GM23338 (cell line): ENCODE data around the gene DNAJC12. TPM values are rescaled to one million over a fixed set of nuclear protein-coding genes. Genes with fewer than 3 reads are reported as not detected.
A peak's percentile ranks its signal among the peaks of the same experiment; 100 is the strongest.

Experiments
- ATAC-seq: fragments of 200-7000 bp; cut with Tn5 transposase; 3 replicates; pipeline ENCODE4 v1.9.1; 2020
- DNase-seq: peaks from one replicate; pipeline ENCODE4 v3.0.0-alpha.2; 2015; ENCODE audit warnings: low spot score
- H2AFZ ChIP-seq: fragments of 200-600 bp; sonication (generic); 2 replicates; pipeline ENCODE4 v1.8.0; 2016; ENCODE audit warnings: antibody characterized with exemption, mild to moderate bottlenecking, moderate library complexity
- H3F3A ChIP-seq: fragments of 200-600 bp; sonication (generic); replicated peaks from 2 replicates; pipeline ENCODE4 v1.8.0; 2017; ENCODE audit warnings: antibody characterized with exemption, mixed run types, low read depth
- H3K27ac ChIP-seq: fragments of 200-600 bp; sonication (generic); 2 replicates; pipeline ENCODE4 v1.6.1; 2016; ENCODE audit warnings: low read depth
- H3K27me3 ChIP-seq: fragments of 200-600 bp; sonication (generic); 2 replicates; pipeline ENCODE4 v1.8.0; 2016; ENCODE audit warnings: mild to moderate bottlenecking, mixed run types, moderate library complexity; ENCODE audit not compliant: insufficient read depth
- H3K36me3 ChIP-seq: fragments of 200-600 bp; sonication (generic); 2 replicates; pipeline ENCODE4 v1.8.0; 2016; ENCODE audit warnings: mild to moderate bottlenecking; ENCODE audit not compliant: insufficient read depth
- H3K4me1 ChIP-seq: fragments of 200-600 bp; sonication (generic); 2 replicates; pipeline ENCODE4 v1.8.0; 2016; ENCODE audit warnings: mild to moderate bottlenecking, moderate library complexity; ENCODE audit not compliant: insufficient read depth
- H3K4me2 ChIP-seq: fragments of 200-600 bp; sonication (generic); 2 replicates; pipeline ENCODE4 v1.7.1; 2017; ENCODE audit warnings: mixed run types
- H3K4me3 ChIP-seq: fragments of 200-600 bp; sonication (generic); 2 replicates; pipeline ENCODE4 v1.6.1; 2016; ENCODE audit warnings: mixed run types
- H3K79me2 ChIP-seq: fragments of 200-600 bp; sonication (generic); replicated peaks from 2 replicates; pipeline ENCODE4 v1.8.0; 2017; ENCODE audit warnings: mild to moderate bottlenecking; ENCODE audit not compliant: insufficient read depth
- H3K9me2 ChIP-seq: fragments of 200-600 bp; sonication (generic); 2 replicates; pipeline ENCODE4 v1.8.0; 2017; ENCODE audit not compliant: insufficient read depth
- H4K20me1 ChIP-seq: fragments of 200-600 bp; sonication (generic); replicated peaks from 2 replicates; pipeline ENCODE4 v1.8.0; 2017; ENCODE audit warnings: mild to moderate bottlenecking; ENCODE audit not compliant: insufficient read depth
- H3K27ac Mint-ChIP-seq: 2 replicates; pipeline ENCODE4 v1.8.0; 2020; ENCODE audit warnings: inconsistent platforms, mild to moderate bottlenecking, moderate library complexity, mixed read lengths
- H3K27me3 Mint-ChIP-seq: 3 replicates; pipeline ENCODE4 v1.8.0; 2022; ENCODE audit warnings: low read depth, mild to moderate bottlenecking, moderate library complexity, mixed read lengths, inconsistent platforms; ENCODE audit not compliant: insufficient read depth, poor library complexity
- H3K36me3 Mint-ChIP-seq: 3 replicates; pipeline ENCODE4 v1.8.0; 2021; ENCODE audit warnings: low read depth, mild to moderate bottlenecking, inconsistent platforms, moderate library complexity, mixed read lengths
- H3K4me1 Mint-ChIP-seq: 3 replicates; pipeline ENCODE4 v1.8.0; 2020; ENCODE audit warnings: mild to moderate bottlenecking, inconsistent platforms, mixed read lengths
- H3K4me3 Mint-ChIP-seq: 3 replicates; pipeline ENCODE4 v1.8.0; 2021; ENCODE audit warnings: moderate library complexity, mild to moderate bottlenecking, inconsistent platforms, mixed read lengths
- H3K9me3 Mint-ChIP-seq: 3 replicates; pipeline ENCODE4 v1.8.0; 2020; ENCODE audit warnings: moderate library complexity, mild to moderate bottlenecking, inconsistent platforms, mixed read lengths
- CREB1 ChIP-seq: fragments of 250-450 bp; sonication (Bioruptor Pico); IDR thresholded peaks from 2 replicates; pipeline ENCODE4 v1.5.0; 2020; ENCODE audit warnings: low read depth, mild to moderate bottlenecking, moderate library complexity
- EZH2 ChIP-seq: fragments of 200-600 bp; sonication (generic); IDR thresholded peaks from one replicate; pipeline ENCODE4 v1.8.0; 2017; ENCODE audit warnings: antibody characterized with exemption, mild to moderate bottlenecking, low read depth; ENCODE audit not compliant: unreplicated experiment
- EZH2phosphoT487 ChIP-seq: fragments of 200-600 bp; sonication (generic); IDR thresholded peaks from one replicate; pipeline ENCODE4 v1.8.1; 2018; ENCODE audit warnings: antibody characterized with exemption; ENCODE audit not compliant: unreplicated experiment
- JUNB ChIP-seq: IDR thresholded peaks from one replicate; pipeline ENCODE4 v1.6.1; 2016; ENCODE audit warnings: antibody characterized with exemption; ENCODE audit not compliant: unreplicated experiment
- NANOG ChIP-seq: IDR thresholded peaks from 2 replicates; pipeline ENCODE4 v1.6.1; 2016; ENCODE audit warnings: antibody characterized with exemption, borderline replicate concordance
- POLR2AphosphoS5 ChIP-seq: IDR thresholded peaks from 2 replicates; pipeline ENCODE4 v1.6.1; 2016; ENCODE audit warnings: antibody characterized with exemption, low read depth
- STAT1 ChIP-seq: IDR thresholded peaks from one replicate; pipeline ENCODE4 v1.6.1; 2016; ENCODE audit warnings: antibody characterized with exemption; ENCODE audit not compliant: unreplicated experiment
- ZNF114 ChIP-seq: fragments of 250-450 bp; sonication (Bioruptor Pico); IDR thresholded peaks from 2 replicates; pipeline ENCODE4 v1.5.0; 2020; ENCODE audit warnings: mild to moderate bottlenecking, moderate library complexity
- ZNF331 ChIP-seq: fragments of 250-450 bp; sonication (Bioruptor Pico); IDR thresholded peaks from 2 replicates; pipeline ENCODE4 v1.5.0; 2020; ENCODE audit warnings: low read depth, mild to moderate bottlenecking, moderate library complexity
- polyA plus RNA-seq: library from polyadenylated mRNA; unstranded; fragments of >200 nt; fragmentation: Nextera tagmentation; extraction: Ambion mirVana; gene quantifications from 2 replicates; pipeline ENCODE4 v1.2.1, GENCODE V29; 2016
- total RNA-seq: library from RNA; depleted of rRNA; stranded (reverse); fragments of >200 nt; shearing (Covaris generic); gene quantifications from 2 replicates; pipeline ENCODE4 v1.2.3, GENCODE V29; 2014
- TF ChIP-seq, protein P1 (sequence below): IDR thresholded peaks from 2 replicates; pipeline ENCODE4 v1.6.1; 2016; ENCODE audit warnings: antibody characterized with exemption
- TF ChIP-seq, protein P2 (sequence below): IDR thresholded peaks from one replicate; pipeline ENCODE4 v1.6.1; 2018; ENCODE audit warnings: antibody characterized with exemption; ENCODE audit not compliant: unreplicated experiment
- TF ChIP-seq, protein P3 (sequence below): fragments of 250-450 bp; sonication (Bioruptor Pico); IDR thresholded peaks from 2 replicates; pipeline ENCODE4 v1.5.0; 2020; ENCODE audit warnings: mild to moderate bottlenecking, moderate library complexity
- TF ChIP-seq, protein P4 (sequence below), 2 experiments: fragments of 200-600 bp in 1 of 2; sonication (generic) in 1 of 2; conservative IDR thresholded peaks; 2 replicates each; pipeline versions ENCODE4 v1.5.1 to v1.6.1; 2016 to 2017; ENCODE audit warnings: antibody characterized with exemption in 2 of 2, low read depth in 2 of 2, mild to moderate bottlenecking in 2 of 2, moderate library complexity in 1 of 2

Gene DNAJC12
- total and polyA plus RNA-seq, 2 experiments from 2014 or later, result 2.2 to 4.5 TPM

DNA sequence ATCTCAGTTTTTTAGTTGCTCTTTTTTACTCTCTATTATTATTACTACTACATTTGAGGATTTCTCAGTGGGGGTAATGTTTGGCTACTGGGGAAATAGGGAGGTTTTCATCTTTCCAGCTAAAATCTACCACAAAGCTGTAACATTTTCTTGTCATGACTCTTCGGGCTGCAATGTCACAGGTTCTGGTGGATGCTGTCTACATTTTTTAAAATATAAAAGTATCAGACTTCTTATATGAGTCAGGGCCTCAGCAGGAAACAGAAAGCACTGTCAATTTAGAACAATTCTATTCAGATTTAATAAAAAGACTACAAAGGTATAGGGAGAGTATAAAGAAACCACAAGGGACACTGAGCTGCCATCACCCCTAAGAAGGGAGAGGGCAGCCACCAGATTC is 61.6 kb downstream of the DNAJC12 start:
- peak overlapping the region; percentile 75; the same call in 1 of the 2 replicates for H2AFZ ChIP-seq
- TF ChIP-seq POLR2AphosphoS5, result no peak
- no peak for TF ChIP-seq EZH2phosphoT487
- TF ChIP-seq, protein P1, sequence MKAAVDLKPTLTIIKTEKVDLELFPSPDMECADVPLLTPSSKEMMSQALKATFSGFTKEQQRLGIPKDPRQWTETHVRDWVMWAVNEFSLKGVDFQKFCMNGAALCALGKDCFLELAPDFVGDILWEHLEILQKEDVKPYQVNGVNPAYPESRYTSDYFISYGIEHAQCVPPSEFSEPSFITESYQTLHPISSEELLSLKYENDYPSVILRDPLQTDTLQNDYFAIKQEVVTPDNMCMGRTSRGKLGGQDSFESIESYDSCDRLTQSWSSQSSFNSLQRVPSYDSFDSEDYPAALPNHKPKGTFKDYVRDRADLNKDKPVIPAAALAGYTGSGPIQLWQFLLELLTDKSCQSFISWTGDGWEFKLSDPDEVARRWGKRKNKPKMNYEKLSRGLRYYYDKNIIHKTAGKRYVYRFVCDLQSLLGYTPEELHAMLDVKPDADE, result no peak
- TF ChIP-seq NANOG, result no peak
- TF ChIP-seq STAT1, result no peak
- TF ChIP-seq, protein P2, sequence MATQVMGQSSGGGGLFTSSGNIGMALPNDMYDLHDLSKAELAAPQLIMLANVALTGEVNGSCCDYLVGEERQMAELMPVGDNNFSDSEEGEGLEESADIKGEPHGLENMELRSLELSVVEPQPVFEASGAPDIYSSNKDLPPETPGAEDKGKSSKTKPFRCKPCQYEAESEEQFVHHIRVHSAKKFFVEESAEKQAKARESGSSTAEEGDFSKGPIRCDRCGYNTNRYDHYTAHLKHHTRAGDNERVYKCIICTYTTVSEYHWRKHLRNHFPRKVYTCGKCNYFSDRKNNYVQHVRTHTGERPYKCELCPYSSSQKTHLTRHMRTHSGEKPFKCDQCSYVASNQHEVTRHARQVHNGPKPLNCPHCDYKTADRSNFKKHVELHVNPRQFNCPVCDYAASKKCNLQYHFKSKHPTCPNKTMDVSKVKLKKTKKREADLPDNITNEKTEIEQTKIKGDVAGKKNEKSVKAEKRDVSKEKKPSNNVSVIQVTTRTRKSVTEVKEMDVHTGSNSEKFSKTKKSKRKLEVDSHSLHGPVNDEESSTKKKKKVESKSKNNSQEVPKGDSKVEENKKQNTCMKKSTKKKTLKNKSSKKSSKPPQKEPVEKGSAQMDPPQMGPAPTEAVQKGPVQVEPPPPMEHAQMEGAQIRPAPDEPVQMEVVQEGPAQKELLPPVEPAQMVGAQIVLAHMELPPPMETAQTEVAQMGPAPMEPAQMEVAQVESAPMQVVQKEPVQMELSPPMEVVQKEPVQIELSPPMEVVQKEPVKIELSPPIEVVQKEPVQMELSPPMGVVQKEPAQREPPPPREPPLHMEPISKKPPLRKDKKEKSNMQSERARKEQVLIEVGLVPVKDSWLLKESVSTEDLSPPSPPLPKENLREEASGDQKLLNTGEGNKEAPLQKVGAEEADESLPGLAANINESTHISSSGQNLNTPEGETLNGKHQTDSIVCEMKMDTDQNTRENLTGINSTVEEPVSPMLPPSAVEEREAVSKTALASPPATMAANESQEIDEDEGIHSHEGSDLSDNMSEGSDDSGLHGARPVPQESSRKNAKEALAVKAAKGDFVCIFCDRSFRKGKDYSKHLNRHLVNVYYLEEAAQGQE, result no peak
- no peak for TF ChIP-seq JUNB
- TF ChIP-seq EZH2, result no peak
- TF ChIP-seq, protein P3, sequence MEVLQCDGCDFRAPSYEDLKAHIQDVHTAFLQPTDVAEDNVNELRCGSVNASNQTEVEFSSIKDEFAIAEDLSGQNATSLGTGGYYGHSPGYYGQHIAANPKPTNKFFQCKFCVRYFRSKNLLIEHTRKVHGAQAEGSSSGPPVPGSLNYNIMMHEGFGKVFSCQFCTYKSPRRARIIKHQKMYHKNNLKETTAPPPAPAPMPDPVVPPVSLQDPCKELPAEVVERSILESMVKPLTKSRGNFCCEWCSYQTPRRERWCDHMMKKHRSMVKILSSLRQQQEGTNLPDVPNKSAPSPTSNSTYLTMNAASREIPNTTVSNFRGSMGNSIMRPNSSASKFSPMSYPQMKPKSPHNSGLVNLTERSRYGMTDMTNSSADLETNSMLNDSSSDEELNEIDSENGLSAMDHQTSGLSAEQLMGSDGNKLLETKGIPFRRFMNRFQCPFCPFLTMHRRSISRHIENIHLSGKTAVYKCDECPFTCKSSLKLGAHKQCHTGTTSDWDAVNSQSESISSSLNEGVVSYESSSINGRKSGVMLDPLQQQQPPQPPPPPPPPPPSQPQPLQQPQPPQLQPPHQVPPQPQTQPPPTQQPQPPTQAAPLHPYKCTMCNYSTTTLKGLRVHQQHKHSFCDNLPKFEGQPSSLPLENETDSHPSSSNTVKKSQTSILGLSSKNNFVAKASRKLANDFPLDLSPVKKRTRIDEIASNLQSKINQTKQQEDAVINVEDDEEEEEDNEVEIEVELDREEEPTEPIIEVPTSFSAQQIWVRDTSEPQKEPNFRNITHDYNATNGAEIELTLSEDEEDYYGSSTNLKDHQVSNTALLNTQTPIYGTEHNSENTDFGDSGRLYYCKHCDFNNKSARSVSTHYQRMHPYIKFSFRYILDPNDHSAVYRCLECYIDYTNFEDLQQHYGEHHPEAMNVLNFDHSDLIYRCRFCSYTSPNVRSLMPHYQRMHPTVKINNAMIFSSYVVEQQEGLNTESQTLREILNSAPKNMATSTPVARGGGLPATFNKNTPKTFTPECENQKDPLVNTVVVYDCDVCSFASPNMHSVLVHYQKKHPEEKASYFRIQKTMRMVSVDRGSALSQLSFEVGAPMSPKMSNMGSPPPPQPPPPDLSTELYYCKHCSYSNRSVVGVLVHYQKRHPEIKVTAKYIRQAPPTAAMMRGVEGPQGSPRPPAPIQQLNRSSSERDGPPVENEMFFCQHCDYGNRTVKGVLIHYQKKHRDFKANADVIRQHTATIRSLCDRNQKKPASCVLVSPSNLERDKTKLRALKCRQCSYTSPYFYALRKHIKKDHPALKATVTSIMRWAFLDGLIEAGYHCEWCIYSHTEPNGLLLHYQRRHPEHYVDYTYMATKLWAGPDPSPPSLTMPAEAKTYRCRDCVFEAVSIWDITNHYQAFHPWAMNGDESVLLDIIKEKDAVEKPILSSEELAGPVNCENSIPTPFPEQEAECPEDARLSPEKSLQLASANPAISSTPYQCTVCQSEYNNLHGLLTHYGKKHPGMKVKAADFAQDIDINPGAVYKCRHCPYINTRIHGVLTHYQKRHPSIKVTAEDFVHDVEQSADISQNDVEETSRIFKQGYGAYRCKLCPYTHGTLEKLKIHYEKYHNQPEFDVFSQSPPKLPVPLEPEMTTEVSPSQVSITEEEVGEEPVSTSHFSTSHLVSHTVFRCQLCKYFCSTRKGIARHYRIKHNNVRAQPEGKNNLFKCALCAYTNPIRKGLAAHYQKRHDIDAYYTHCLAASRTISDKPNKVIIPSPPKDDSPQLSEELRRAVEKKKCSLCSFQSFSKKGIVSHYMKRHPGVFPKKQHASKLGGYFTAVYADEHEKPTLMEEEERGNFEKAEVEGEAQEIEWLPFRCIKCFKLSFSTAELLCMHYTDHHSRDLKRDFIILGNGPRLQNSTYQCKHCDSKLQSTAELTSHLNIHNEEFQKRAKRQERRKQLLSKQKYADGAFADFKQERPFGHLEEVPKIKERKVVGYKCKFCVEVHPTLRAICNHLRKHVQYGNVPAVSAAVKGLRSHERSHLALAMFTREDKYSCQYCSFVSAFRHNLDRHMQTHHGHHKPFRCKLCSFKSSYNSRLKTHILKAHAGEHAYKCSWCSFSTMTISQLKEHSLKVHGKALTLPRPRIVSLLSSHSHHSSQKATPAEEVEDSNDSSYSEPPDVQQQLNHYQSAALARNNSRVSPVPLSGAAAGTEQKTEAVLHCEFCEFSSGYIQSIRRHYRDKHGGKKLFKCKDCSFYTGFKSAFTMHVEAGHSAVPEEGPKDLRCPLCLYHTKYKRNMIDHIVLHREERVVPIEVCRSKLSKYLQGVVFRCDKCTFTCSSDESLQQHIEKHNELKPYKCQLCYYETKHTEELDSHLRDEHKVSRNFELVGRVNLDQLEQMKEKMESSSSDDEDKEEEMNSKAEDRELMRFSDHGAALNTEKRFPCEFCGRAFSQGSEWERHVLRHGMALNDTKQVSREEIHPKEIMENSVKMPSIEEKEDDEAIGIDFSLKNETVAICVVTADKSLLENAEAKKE (CRISPR knock-in tag), result no peak
- TF ChIP-seq CREB1, result no peak
- no peak for TF ChIP-seq ZNF114 (CRISPR knock-in tag)
- no peak for TF ChIP-seq ZNF331 (CRISPR knock-in tag)
- TF ChIP-seq, protein P4, sequence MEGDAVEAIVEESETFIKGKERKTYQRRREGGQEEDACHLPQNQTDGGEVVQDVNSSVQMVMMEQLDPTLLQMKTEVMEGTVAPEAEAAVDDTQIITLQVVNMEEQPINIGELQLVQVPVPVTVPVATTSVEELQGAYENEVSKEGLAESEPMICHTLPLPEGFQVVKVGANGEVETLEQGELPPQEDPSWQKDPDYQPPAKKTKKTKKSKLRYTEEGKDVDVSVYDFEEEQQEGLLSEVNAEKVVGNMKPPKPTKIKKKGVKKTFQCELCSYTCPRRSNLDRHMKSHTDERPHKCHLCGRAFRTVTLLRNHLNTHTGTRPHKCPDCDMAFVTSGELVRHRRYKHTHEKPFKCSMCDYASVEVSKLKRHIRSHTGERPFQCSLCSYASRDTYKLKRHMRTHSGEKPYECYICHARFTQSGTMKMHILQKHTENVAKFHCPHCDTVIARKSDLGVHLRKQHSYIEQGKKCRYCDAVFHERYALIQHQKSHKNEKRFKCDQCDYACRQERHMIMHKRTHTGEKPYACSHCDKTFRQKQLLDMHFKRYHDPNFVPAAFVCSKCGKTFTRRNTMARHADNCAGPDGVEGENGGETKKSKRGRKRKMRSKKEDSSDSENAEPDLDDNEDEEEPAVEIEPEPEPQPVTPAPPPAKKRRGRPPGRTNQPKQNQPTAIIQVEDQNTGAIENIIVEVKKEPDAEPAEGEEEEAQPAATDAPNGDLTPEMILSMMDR (conservative IDR thresholded peaks at IDR 0.05; ENCODE audit: low read depth in 2 of 2), result no peak

More for the DNA sequence above, 61.6 kb downstream of the DNAJC12 start:
- H3K4me1 Mint-ChIP-seq, result peaks cover 7% of the 10 kb centered on the region; the same call in 2 of the 3 replicates
- no peak overlapping the region for H3K4me3 ChIP-seq
- ATAC-seq, result no peak
- DNase-seq, result no peak
- no peaks in the 10 kb centered on the region for H3K9me2 ChIP-seq
- H3K27me3 ChIP-seq, result no peaks in the 10 kb centered on the region
- H3K36me3 Mint-ChIP-seq, result no peaks in the 10 kb centered on the region
- H3K4me3 Mint-ChIP-seq, result no peak overlapping the region
- H3K27ac ChIP-seq, result no peak overlapping the region
- H3K27me3 Mint-ChIP-seq, result no peaks in the 10 kb centered on the region
- H3K9me3 Mint-ChIP-seq, result no peaks in the 10 kb centered on the region
- H3K36me3 ChIP-seq, result no peaks in the 10 kb centered on the region
- no peaks in the 10 kb centered on the region for H3F3A ChIP-seq
- peaks cover 8% of the 10 kb centered on the region for H3K4me1 ChIP-seq
- H3K79me2 ChIP-seq, result no peaks in the 10 kb centered on the region
- H4K20me1 ChIP-seq, result no peaks in the 10 kb centered on the region
- no peak overlapping the region for H3K27ac Mint-ChIP-seq
- no peak overlapping the region for H3K4me2 ChIP-seq
